ENCODE data around the gene ZFP1.
"Not testable (repeated sequence)": the region's sequence is repeated elsewhere in the genome, so short reads cannot be mapped to it uniquely, and the experiment has no call there.

The ZFP1 gene

DNA sequence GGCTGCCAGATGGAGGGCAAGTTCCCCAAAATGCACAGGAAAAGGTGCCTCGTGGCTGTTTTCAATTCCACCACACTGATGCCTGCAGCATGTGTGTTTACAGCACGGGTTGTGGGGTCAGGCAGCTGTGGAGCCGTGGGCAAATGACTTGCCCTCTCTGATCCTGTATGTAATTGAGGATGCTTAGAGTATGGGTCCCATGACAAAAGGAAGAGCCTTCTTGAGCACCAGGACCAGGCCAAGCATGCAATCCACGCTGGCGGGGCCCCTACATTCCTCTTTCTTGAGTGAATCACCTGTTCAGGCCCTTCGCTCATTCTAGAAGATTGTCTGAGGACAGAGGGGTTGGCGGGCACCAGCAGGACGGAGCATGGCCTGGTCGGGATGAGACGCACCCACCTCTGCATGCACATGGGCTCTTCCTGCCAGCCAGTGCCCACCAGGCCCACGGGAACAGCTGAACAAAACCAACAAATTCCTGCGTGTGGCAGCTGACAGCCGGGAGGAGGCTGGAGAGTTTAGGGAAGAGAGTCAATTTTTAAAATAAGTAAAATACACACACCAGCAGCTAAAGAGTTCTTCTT, 60.0 kb downstream of the ZFP1 start:
- no peak for TF ChIP-seq ZNF274 (IDR thresholded peaks at IDR 0.05; ENCODE audit: low read depth, low read length)
- no peak overlapping the region for H3K4me3 ChIP-seq (ENCODE audit: low read length)

DNA sequence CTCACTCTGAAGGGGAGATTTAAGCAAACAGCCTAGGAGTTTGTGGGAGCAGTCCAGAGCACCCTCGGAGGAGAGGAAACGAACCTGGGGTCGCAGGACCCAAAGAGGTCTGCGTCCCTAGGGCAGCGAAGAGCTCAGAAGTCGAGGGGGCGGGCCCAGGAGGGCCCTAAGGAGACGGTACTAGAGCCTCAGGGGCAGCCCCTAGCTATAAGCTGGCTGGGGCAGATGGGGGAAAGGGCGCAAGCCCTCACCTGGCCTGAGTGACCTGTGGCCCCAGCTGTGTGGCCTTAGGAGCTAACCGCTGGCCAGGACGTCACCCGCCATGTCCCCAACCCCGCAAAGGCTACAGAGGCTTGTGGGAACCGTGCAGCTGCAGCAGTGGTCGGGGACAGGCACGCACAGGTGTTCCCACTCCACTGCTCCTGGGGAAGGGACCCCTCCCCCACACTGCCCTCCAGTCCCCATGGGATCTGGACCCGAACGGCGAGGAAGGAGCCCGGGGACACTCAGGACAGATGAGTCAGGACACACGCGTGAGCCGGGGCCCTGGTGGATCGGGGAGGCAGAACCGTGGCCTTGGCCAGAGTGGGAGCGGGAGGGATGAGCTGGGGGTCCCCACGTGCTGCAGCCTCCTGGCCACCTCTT, 60.7 kb downstream of the ZFP1 start:
- no peak overlapping the region for H3K4me3 ChIP-seq (ENCODE audit: low read length)
- TF ChIP-seq ZNF274 (IDR thresholded peaks at IDR 0.05; ENCODE audit: low read depth, low read length) = no peak

DNA sequence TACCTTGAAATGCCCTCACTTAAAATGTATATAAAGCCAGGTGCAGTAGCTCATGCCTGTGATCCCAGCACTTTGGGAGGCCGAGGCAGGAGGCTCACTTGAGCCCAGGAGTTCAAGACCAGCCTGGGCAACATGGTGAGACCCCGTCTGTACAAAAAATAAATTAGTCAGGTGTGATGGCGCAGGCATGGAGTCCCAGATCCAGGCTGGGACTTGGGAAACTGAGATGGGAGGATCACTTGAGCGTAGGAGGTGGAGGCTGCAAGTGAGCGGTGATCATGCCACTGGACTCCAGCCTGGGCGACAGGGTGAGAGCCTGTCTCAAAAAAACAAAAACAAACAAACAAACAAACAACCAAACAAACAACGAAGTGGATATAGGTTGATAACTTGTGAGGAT, 61.2 kb downstream of the ZFP1 start:
- not testable (repeated sequence) for H3K4me3 ChIP-seq (ENCODE audit: low read length)

DNA sequence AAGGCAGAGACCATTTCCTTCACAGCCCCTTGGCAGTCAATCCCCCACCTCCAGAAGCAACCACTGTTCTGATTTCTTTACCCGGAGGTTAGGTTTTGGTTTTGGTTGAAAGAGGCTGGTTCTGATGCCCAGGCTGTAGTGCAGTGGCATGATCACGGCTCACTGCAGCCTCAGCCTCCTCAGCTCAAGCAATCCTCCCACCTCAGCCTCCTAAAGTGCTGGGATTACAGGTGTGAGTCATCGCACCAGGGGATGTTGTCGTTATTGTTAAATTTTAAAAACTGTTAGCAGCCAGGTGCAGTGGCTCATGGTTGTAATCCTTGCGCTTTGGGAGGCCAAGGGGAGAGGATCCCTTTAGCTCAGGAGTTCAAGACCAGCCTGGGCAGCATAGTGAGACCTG, 61.6 kb downstream of the ZFP1 start:
- no peak for TF ChIP-seq ZNF274 (IDR thresholded peaks at IDR 0.05; ENCODE audit: low read depth, low read length)
- H3K4me3 ChIP-seq (ENCODE audit: low read length) = no peak overlapping the region

DNA sequence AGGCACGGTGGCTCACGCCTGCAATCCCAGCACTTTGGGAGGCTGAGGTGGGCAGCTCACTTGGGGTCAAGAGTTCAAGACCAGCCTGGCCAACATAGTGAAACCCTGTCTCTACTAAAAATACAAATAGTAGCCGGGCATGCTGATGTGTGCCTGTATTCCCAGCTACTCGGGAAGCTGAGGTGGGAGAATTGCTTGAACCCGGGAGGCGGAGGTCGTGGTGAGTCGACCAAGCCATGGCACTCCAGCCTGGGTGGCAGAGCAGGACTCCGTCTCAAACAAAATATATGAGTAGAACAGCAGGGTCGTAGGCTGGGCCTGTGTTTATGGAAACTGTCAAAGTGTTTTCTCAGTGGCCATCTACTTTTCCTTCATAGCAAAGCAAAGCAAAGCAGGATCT, 63.0 kb downstream of the ZFP1 start:
- not testable (repeated sequence) for H3K4me3 ChIP-seq (ENCODE audit: low read length)

DNA sequence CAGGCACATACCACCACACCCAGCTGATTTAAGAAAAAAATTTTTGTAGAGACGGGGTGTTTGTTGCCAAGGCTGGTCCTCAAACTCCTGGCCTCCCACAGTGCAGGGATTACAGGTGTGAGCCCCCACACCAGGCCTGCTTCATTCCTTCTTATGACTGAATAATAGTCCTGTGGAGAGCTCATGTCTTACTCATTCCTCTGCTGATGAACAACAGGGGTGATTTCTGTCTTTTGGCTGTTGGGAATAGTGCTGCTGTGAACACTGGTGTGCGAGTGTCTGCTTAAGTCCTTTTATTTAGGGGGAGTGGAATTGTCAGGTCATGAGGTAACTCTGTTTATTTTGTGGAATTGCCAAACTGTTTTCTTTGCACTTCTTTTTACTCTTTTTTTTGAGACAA, 67.8 kb downstream of the ZFP1 start:
- TF ChIP-seq ZNF274 (IDR thresholded peaks at IDR 0.05; ENCODE audit: low read depth, low read length) = no peak
- no peak overlapping the region for H3K4me3 ChIP-seq (ENCODE audit: low read length)

DNA sequence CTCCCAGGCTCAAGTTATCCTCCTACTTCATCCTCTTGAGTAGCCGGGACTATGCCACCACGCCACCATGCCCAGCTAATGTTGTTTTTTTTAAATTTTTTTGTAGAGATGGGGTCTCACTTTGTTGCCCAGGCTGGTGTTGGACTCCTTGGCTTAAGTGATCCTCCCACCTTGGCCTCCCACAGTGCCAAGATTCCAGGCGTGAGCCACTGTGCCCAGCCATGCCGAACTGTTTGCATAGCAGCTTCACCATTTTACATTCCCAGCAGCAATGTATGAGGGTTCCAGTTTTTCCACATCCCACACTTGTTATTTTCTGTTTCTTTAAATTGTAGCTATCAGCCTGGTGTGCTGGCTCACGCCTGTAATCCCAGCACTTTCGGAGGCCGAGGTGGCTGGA, 68.3 kb downstream of the ZFP1 start:
- no peak for TF ChIP-seq ZNF274 (IDR thresholded peaks at IDR 0.05; ENCODE audit: low read depth, low read length)
- no peak overlapping the region for H3K4me3 ChIP-seq (ENCODE audit: low read length)

DNA sequence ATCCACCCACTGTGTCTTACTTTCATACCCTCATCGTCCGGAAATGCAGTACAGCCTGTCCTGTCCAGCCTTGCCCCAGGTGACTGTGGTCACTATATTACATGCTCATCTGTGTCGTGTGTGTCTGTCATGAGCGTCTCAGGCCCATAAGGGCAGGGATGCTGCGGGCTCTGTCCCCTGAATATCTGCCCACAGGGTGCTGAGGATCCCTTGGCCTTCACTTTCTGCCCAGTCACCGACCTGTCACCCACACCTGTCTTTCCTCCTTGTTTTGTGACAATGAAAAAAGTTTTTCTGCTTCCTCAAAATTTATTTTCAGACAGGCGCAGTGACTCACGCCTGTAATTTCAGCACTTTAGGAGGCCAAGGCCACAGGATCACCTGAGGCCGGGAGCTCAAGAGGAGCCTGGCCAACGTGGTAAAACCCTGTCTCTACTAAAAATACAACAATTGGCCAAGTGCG, 69.1 kb downstream of the ZFP1 start:
- H3K4me3 ChIP-seq (ENCODE audit: low read length) = no peak overlapping the region
- no peak for TF ChIP-seq ZNF274 (IDR thresholded peaks at IDR 0.05; ENCODE audit: low read depth, low read length)

DNA sequence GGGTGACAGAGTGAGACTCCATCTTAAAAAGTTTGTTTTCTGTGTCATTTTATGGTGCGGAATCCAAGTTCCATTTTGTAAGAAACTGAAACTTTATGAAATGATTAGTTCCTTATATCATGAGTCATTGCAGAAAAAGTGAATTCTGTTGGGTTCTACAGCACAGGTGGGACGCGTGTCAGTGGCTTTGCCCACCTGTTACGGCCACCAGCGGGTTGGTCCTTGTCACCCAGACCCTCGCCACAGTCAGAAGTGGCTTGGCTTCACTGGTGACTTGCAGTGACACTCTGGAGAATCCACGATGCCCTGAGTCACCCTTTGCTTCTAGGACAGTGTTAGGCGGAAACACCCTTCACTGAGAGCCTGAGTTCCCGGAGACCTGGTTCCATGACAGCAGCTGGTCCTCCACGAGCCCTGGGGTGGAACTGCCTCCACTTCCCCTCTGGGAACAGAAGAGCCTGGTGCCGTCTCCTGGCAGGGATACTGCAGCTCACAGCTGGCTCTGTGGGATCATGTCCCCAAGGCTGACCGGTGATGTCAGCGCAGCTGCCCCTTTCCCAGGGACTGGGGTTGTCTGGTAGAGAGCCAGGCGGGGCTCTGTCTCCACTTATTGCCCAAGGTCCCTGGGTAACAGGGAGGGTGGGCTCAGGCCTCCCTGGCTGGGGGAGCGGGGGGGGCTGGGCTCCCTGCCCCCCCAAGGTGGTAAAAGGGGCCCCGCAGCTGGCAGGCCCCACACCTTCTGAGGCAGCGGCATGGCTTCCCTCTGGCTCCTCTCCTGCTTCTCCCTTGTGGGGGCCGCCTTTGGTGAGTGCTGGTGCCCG, 70.1 kb downstream of the ZFP1 start, which contains the start of gene CTRB1:
Gene CTRB1, plus strand, starts transcription at position 733 of the 821 bp plus-strand sequence. Its CDS starts 20 bp downstream, at position 753.
- no peak within 1 kb of the TSS; the same call in 1 of the 2 replicates for H3K4me3 ChIP-seq (ENCODE audit: low read length)
- no peak for TF ChIP-seq ZNF274 (IDR thresholded peaks at IDR 0.05; ENCODE audit: low read depth, low read length)

DNA sequence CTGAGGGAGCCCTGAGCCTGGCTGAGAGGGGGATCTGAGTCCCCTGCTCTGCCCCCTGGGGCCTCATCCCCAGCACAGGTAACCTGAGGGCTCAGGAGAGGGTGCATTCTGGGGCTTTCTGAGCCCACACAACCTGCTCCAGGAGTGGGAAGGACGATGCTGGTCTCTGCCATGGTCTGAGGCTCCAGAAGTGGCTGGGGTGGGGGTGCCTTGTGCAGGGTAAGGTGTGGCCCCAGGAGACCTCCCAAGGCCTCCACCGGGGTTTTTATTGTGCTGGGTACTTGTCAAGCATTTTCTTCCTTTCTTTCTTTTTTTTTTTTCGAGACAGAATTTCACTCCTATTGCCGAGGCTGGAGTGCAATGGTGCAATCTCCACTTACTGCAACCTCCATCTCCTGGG, 70.8 kb downstream of the ZFP1 start:
- no peak for TF ChIP-seq ZNF274 (IDR thresholded peaks at IDR 0.05; ENCODE audit: low read depth, low read length)
- no peak overlapping the region for H3K4me3 ChIP-seq (ENCODE audit: low read length)

DNA sequence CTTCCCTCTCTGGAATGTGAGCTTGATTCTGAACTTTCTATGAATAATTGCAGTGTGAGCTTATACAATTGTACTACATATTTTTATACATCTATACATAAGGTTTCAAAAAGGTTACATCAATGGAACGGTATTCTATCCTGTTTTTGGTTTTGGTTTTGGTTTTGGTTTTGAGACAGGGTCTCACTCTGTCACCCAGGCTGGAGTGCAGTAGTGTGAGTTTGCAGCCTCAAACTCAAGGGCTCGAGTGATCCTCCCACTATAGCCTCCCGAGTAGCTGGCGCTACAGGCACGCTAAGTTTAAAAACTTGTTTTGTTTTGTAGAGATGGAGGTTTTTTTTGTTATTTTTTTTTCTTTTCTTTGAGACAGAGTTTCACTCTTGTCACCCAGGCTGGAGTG, 71.5 kb downstream of the ZFP1 start:
- no peak overlapping the region; the same call in 1 of the 2 replicates for H3K4me3 ChIP-seq (ENCODE audit: low read length)
- TF ChIP-seq ZNF274 (IDR thresholded peaks at IDR 0.05; ENCODE audit: low read depth, low read length) = no peak
